Left lung (tissue), 10 donors: ENCODE results near the gene CXCL3. TPM values are rescaled to one million over a fixed set of nuclear protein-coding genes. Genes with fewer than 3 reads are reported as not detected.

Experiments used
- ATAC-seq: fragments of 200-7000 bp; cut with Tn5 transposase; one replicate; pipeline ENCODE4 v1.9.1; 2020; ENCODE audit warnings: moderate library complexity
- DNase-seq, 4 donors: peaks; one replicate each; pipeline ENCODE4 v3.0.0-alpha.2; 2013 to 2020
- H3K27ac ChIP-seq, 2 donors: fragments of 200-600 bp; sonication (generic) in 1 of 2; one replicate each; pipeline versions ENCODE4 v1.5.0 to v1.8.0; 2020 to 2021
- H3K27me3 ChIP-seq, 2 donors: fragments of 200-600 bp; sonication (generic) in 1 of 2; one replicate each; pipeline versions ENCODE4 v1.5.0 to v1.8.0; 2020 to 2021
- H3K36me3 ChIP-seq, 2 donors: fragments of 200-600 bp; sonication (generic) in 1 of 2; one replicate each; pipeline versions ENCODE4 v1.5.0 to v1.8.0; 2020 to 2021
- H3K4me1 ChIP-seq, 2 donors: fragments of 200-600 bp; one replicate each; pipeline ENCODE4 v1.8.0; 2021
- H3K4me3 ChIP-seq, 2 donors: fragments of 200-600 bp; sonication (generic) in 1 of 2; one replicate each; pipeline versions ENCODE4 v1.5.0 to v1.8.0; 2020 to 2021; ENCODE audit warnings: mild to moderate bottlenecking in 1 of 2
- H3K9me3 ChIP-seq, 2 donors: fragments of 200-600 bp; sonication (generic) in 1 of 2; one replicate each; pipeline versions ENCODE4 v1.5.0 to v1.8.0; 2020 to 2021
- CTCF ChIP-seq, 2 donors: fragments of 200-600 bp; sonication (generic) in 1 of 2; IDR thresholded peaks; one replicate each; pipeline versions ENCODE4 v1.5.0 to v1.8.0; 2021; ENCODE audit warnings: antibody characterized with exemption in 2 of 2
- intact Hi-C, 2 donors: fragments of 100-400 bp; cut with DNase I; formaldehyde crosslinking; loops; one replicate each; pipeline versions ENCODE4 v1.11.2 to v1.14.2; 2022
- polyA plus RNA-seq, 6 donors: library from polyadenylated mRNA; unstranded; fragments of 120-200 nt; gene quantifications; one replicate each; pipeline ENCODE4 v1.2.1, GENCODE V29; 2013; ENCODE audit not compliant: insufficient read length in 6 of 6
- total RNA-seq, 2 donors: library from RNA; stranded (reverse); fragmentation: NEBNext Ultra II Directional; extraction: Animal tissue kit (Norgen Biotek cat#: 25700); gene quantifications; one replicate each; pipeline ENCODE4 v1.2.1, GENCODE V29; 2021
- donor health status: DM: no; HTN: yes; CAD: no.
- donor health status: DM: no; HTN: no; CAD: no.

Gene CXCL3
- total and polyA plus RNA-seq, 8 donors = 0.49 to 15.2 (median 1.0) TPM

- Histone ChIP-seq H3K27me3 (no peaks in the 10 kb centered on the region), H3K36me3 (no peaks in the 10 kb centered on the region), H3K4me1 (no peaks in the 10 kb centered on the region), H3K27ac (no peak overlapping the region), H3K9me3 (no peaks in the 10 kb centered on the region), H3K4me3 (no peak overlapping the region)
- intact Hi-C loops = no loop called here
- no peak for DNase-seq
- ATAC-seq = no peak
- no peak for TF ChIP-seq CTCF (IDR thresholded peaks at IDR 0.05)
Measured at GRCh38 chr4:74067586-74067985, 29.1 kb upstream of the CXCL3 start.

GRCh38 chr4:74066232-74066631 lies 27.7 kb upstream of the CXCL3 start:
- Histone ChIP-seq H3K9me3 (no peaks in the 10 kb centered on the region), H3K36me3 (no peaks in the 10 kb centered on the region), H3K4me3 (no peak overlapping the region), H3K4me1 (no peaks in the 10 kb centered on the region), H3K27me3 (no peaks in the 10 kb centered on the region), H3K27ac (no peak overlapping the region)
- intact Hi-C loops = no loop called here
- ATAC-seq (no peak), DNase-seq (no peak)
- no peak for TF ChIP-seq CTCF (IDR thresholded peaks at IDR 0.05)

- no peak for TF ChIP-seq CTCF (IDR thresholded peaks at IDR 0.05)
- H3K27ac ChIP-seq = no peak overlapping the region
- ATAC-seq (no peak), DNase-seq (no peak)
- H3K27me3 ChIP-seq = no peaks in the 10 kb centered on the region
- H3K9me3 ChIP-seq = no peaks in the 10 kb centered on the region
- intact Hi-C loops = no loop called here
- no peaks in the 10 kb centered on the region for H3K4me1 ChIP-seq
- no peaks in the 10 kb centered on the region for H3K36me3 ChIP-seq
- H3K4me3 ChIP-seq = no peak overlapping the region
Measured at GRCh38 chr4:74065115-74065642, 26.7 kb upstream of the CXCL3 start.

- no peak overlapping the region for H3K27ac ChIP-seq
- intact Hi-C loops = no loop called here
- no peaks in the 10 kb centered on the region for H3K9me3 ChIP-seq
- DNase-seq (no peak), ATAC-seq (no peak)
- no peaks in the 10 kb centered on the region for H3K4me1 ChIP-seq
- H3K36me3 ChIP-seq = no peaks in the 10 kb centered on the region
- H3K27me3 ChIP-seq = no peaks in the 10 kb centered on the region
- no peak for TF ChIP-seq CTCF (IDR thresholded peaks at IDR 0.05)
- H3K4me3 ChIP-seq = no peak overlapping the region
Measured at GRCh38 chr4:74063859-74064258, 25.4 kb upstream of the CXCL3 start.

- Histone ChIP-seq H3K27me3 (no peaks in the 10 kb centered on the region), H3K27ac (no peak overlapping the region), H3K4me3 (no peak overlapping the region), H3K9me3 (no peaks in the 10 kb centered on the region), H3K4me1 (no peaks in the 10 kb centered on the region), H3K36me3 (no peaks in the 10 kb centered on the region)
- no peak for ATAC-seq
- no peak for DNase-seq
- no peak for TF ChIP-seq CTCF (IDR thresholded peaks at IDR 0.05)
- intact Hi-C loops = no loop called here
Measured at GRCh38 chr4:74062953-74063352, 24.5 kb upstream of the CXCL3 start.
